Suprapubic skin (tissue), 4 donors: ENCODE results near the gene NCSTN. TPM values are rescaled to one million over a fixed set of nuclear protein-coding genes. Genes with fewer than 3 reads are reported as not detected.
A peak's percentile ranks its signal among the peaks of the same experiment; 100 is the strongest.

Source experiments
- DNase-seq, 2 donors: peaks; one replicate each; pipeline ENCODE4 v3.0.0-alpha.2; 2019; ENCODE audit warnings: low spot score in 2 of 2
- H3K27ac ChIP-seq: fragments of 200-600 bp; sonication (generic); one replicate; pipeline ENCODE4 v1.5.1; 2019
- H3K27me3 ChIP-seq: fragments of 200-600 bp; sonication (generic); one replicate; pipeline ENCODE4 v1.5.1; 2019
- H3K36me3 ChIP-seq: fragments of 200-600 bp; sonication (generic); one replicate; pipeline ENCODE4 v1.5.1; 2019
- H3K4me1 ChIP-seq: fragments of 200-600 bp; sonication (generic); one replicate; pipeline ENCODE4 v1.5.1; 2019
- H3K4me3 ChIP-seq: fragments of 200-600 bp; sonication (generic); one replicate; pipeline ENCODE4 v1.5.1; 2019; ENCODE audit warnings: mild to moderate bottlenecking
- H3K9me3 ChIP-seq: fragments of 200-600 bp; sonication (generic); one replicate; pipeline ENCODE4 v1.5.1; 2019
- CTCF ChIP-seq, 2 donors: fragments of 200-600 bp in 1 of 2; fragments of 450-650 bp in 1 of 2; sonication (generic) in 1 of 2; IDR thresholded peaks; one replicate each; pipeline ENCODE4 v1.5.1; 2016 to 2019; ENCODE audit warnings: antibody characterized with exemption in 2 of 2, mild to moderate bottlenecking in 1 of 2, moderate library complexity in 1 of 2
- EP300 ChIP-seq: sonication (generic); formaldehyde crosslinking; IDR thresholded peaks from one replicate; pipeline ENCODE4 v1.6.1; 2017; ENCODE audit warnings: antibody characterized with exemption
- POLR2A ChIP-seq, 2 donors: fragments of 450-650 bp; IDR thresholded peaks; one replicate each; pipeline ENCODE4 v1.6.1; 2017; ENCODE audit warnings: antibody characterized with exemption in 2 of 2, mild to moderate bottlenecking in 2 of 2, moderate library complexity in 2 of 2
- POLR2AphosphoS5 ChIP-seq, 3 donors: sonication (generic); formaldehyde crosslinking; IDR thresholded peaks; one replicate each; pipeline ENCODE4 v1.6.1; 2017; ENCODE audit warnings: antibody characterized with exemption in 3 of 3
- WGBS: methylation state at CpG from one replicate; pipeline ENCODE4 v1.1.5; 2018; 5-methylcytosine and 5-hydroxymethylcytosine counted together
- total RNA-seq, 4 donors: library from RNA; depleted of rRNA; stranded (reverse); fragments of >200 nt; gene quantifications; one replicate each; pipeline ENCODE4 v1.1.0, GENCODE V29; 2016

Gene NCSTN
- total RNA-seq, 4 donors from 2014 or later, result 53.4 to 94.1 (median 71.1) TPM

GRCh38 chr1:160340146-160340545 lies 3.0 kb upstream of the NCSTN start:
- Histone ChIP-seq H3K36me3 (peaks cover 39% of the 10 kb centered on the region), H3K27ac (no peak overlapping the region), H3K4me1 (peaks cover 41% of the 10 kb centered on the region), H3K4me3 (no peak overlapping the region), H3K27me3 (no peaks in the 10 kb centered on the region), H3K9me3 (no peaks in the 10 kb centered on the region)
- TF ChIP-seq EP300 (no peak), CTCF (IDR thresholded peaks at IDR 0.05) (no peak), POLR2AphosphoS5 (IDR thresholded peaks at IDR 0.05) (no peak), POLR2A (IDR thresholded peaks at IDR 0.05) (no peak)
- DNase-seq, result no peak
- 83% methylated on average over 3 of the region's 3 CpGs for whole genome bisulfite sequencing

DNA sequence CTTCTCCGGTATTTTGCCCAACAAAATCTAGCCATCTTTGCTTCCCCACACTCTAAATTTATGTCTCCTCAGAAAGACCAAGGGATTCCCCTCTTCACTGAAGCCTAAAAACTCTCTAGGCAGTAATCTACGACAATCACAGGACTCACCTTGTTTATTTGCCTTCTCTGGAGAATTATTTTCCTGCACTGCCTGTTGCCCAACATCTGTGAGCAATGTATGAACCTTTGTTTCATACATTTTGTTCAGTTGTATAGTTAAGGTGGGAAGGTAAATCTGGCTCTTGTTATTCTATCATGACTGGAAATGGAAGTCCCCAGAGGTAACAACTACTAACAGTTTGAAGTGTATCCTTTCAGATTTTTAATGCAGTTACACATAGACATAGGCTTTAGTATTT lies 2.3 kb upstream of the NCSTN start:
- 59% methylated on average over 2 of the region's 2 CpGs for WGBS
- Histone ChIP-seq H3K27me3 (no peaks in the 10 kb centered on the region), H3K36me3 (peaks cover 31% of the 10 kb centered on the region), H3K4me1 (peaks cover 41% of the 10 kb centered on the region), H3K27ac (no peak overlapping the region), H3K9me3 (no peaks in the 10 kb centered on the region), H3K4me3 (no peak overlapping the region)
- DNase-seq, result no peak
- TF ChIP-seq CTCF (IDR thresholded peaks at IDR 0.05), result no peak
- no peak for TF ChIP-seq POLR2AphosphoS5 (IDR thresholded peaks at IDR 0.05)
- TF ChIP-seq EP300, result no peak
- TF ChIP-seq POLR2A (IDR thresholded peaks at IDR 0.05), result no peak

GRCh38 chr1:160342526-160342925 lies 657 bp upstream of the NCSTN start:
- WGBS, result 0% methylated on average over 7 of the region's 7 CpGs
- H3K4me1 ChIP-seq, result peaks cover 46% of the 10 kb centered on the region
- peaks cover 24% of the 10 kb centered on the region for H3K36me3 ChIP-seq
- H3K27me3 ChIP-seq, result no peaks in the 10 kb centered on the region
- DNase-seq, result no peak
- peak overlapping the region; percentile 91 for H3K27ac ChIP-seq
- TF ChIP-seq CTCF (IDR thresholded peaks at IDR 0.05), result no peak
- no peak for TF ChIP-seq POLR2AphosphoS5 (IDR thresholded peaks at IDR 0.05)
- TF ChIP-seq POLR2A (IDR thresholded peaks at IDR 0.05), result no peak
- no peak for TF ChIP-seq EP300
- no peaks in the 10 kb centered on the region for H3K9me3 ChIP-seq
- peak overlapping the region; percentile 96 for H3K4me3 ChIP-seq

DNA sequence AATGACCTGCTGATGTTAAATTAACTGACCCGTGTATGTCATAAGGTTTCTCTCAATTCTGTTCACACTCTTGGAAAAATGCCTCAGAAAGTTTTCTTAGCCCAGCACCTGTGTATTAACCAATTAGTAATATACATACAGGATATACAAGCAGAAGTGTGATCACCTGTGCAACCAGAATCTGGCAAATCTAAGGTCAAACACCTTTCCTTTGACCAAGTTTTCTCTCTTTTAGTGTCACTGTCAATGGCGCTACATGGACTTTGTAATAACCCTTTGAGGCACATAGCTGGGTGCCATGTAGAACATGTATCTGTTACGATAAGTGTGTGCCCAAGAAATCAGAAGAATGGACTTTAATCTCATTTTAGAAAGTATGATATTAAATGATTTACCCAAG lies 1.1 kb downstream of the NCSTN start:
- no peaks in the 10 kb centered on the region for H3K27me3 ChIP-seq
- 77% methylated on average over 3 of the region's 3 CpGs for WGBS
- no peak for DNase-seq
- no peak overlapping the region for H3K27ac ChIP-seq
- H3K9me3 ChIP-seq, result no peaks in the 10 kb centered on the region
- peaks cover 45% of the 10 kb centered on the region for H3K4me1 ChIP-seq
- H3K36me3 ChIP-seq, result peaks cover 28% of the 10 kb centered on the region
- no peak for TF ChIP-seq POLR2AphosphoS5 (IDR thresholded peaks at IDR 0.05)
- no peak for TF ChIP-seq POLR2A (IDR thresholded peaks at IDR 0.05)
- TF ChIP-seq CTCF (IDR thresholded peaks at IDR 0.05), result no peak
- no peak for TF ChIP-seq EP300
- H3K4me3 ChIP-seq, result peak overlapping the region; percentile 96

DNA sequence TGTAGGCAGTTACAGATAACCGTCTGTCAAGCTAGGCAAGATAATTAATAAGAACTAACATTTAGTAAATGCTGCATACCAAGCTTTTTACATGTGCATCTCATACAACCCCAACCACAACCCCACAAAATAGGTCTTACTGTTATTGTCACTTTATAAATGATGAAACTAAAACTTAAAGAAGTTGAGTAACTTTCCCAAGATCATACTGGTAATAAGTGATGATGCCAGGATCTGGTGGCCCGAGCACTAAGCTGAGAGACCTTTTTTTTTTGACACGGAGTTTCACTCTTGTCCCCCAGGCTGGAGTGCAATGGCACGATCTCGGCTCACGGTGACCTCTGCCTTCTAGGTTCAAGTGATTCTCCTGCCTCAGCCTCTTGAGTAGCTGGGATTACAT lies 1.8 kb downstream of the NCSTN start:
- Histone ChIP-seq H3K27ac (no peak overlapping the region), H3K4me3 (no peak overlapping the region), H3K9me3 (no peaks in the 10 kb centered on the region), H3K4me1 (peaks cover 40% of the 10 kb centered on the region), H3K27me3 (no peaks in the 10 kb centered on the region), H3K36me3 (peaks cover 29% of the 10 kb centered on the region)
- no peak for TF ChIP-seq EP300
- TF ChIP-seq CTCF (IDR thresholded peaks at IDR 0.05), result no peak
- no peak for TF ChIP-seq POLR2AphosphoS5 (IDR thresholded peaks at IDR 0.05)
- TF ChIP-seq POLR2A (IDR thresholded peaks at IDR 0.05), result no peak
- DNase-seq, result no peak
- 98% methylated on average over 6 of the region's 6 CpGs for WGBS
